COLO829 (cell line): Measurements from ENCODE around the gene NLK.
"Not testable (repeated sequence)": the region's sequence is repeated elsewhere in the genome, so short reads cannot be mapped to it uniquely, and the experiment has no call there.

ENCODE experiments used
- DNase-seq: peaks from one replicate; pipeline ENCODE4 v3.0.0; 2012; ENCODE audit warnings: low spot score

NLK gene

GRCh38 chr17:28196636-28197035, 154.2 kb downstream of the NLK start:
- DNase-seq = no peak

GRCh38 chr17:28199115-28199514, 156.6 kb downstream of the NLK start:
- no peak for DNase-seq

- no peak for DNase-seq
Observed at GRCh38 chr17:28199728-28200127, 157.3 kb downstream of the NLK start.

GRCh38 chr17:28201315-28201714, 158.8 kb downstream of the NLK start:
- no peak for DNase-seq

GRCh38 chr17:28204244-28204643, 161.8 kb downstream of the NLK start:
- DNase-seq = no peak

- DNase-seq = no peak
Observed at GRCh38 chr17:28204751-28205150, 162.3 kb downstream of the NLK start.

- DNase-seq = no peak
Observed at GRCh38 chr17:28206292-28206691, 163.8 kb downstream of the NLK start.

- no peak for DNase-seq
Observed at GRCh38 chr17:28211811-28212210, 169.3 kb downstream of the NLK start.

- not testable (repeated sequence) for DNase-seq
Observed at GRCh38 chr17:28213578-28213977, 171.1 kb downstream of the NLK start.

- no peak for DNase-seq
Observed at GRCh38 chr17:28216052-28216451, 173.6 kb downstream of the NLK start.

GRCh38 chr17:28216528-28216927, 174.1 kb downstream of the NLK start:
- DNase-seq = no peak

- no peak for DNase-seq
Observed at GRCh38 chr17:28219771-28220170, 177.3 kb downstream of the NLK start.

GRCh38 chr17:28221751-28222414, 179.4 kb downstream of the NLK start:
- no peak for DNase-seq

GRCh38 chr17:28225271-28225670, 182.8 kb downstream of the NLK start:
- DNase-seq = no peak

GRCh38 chr17:28225867-28226266, 183.4 kb downstream of the NLK start:
- DNase-seq = no peak

GRCh38 chr17:28226563-28227315, 184.3 kb downstream of the NLK start:
- DNase-seq = no peak

GRCh38 chr17:28227316-28228108, 185.0 kb downstream of the NLK start:
- DNase-seq = no peak

GRCh38 chr17:28228109-28228840, 185.8 kb downstream of the NLK start:
- DNase-seq = no peak

- DNase-seq = no peak
Observed at GRCh38 chr17:28228986-28229729, 186.7 kb downstream of the NLK start.

GRCh38 chr17:28230011-28230410, 187.5 kb downstream of the NLK start:
- no peak for DNase-seq

- DNase-seq = not testable (repeated sequence)
Observed at GRCh38 chr17:28230607-28231006, 188.1 kb downstream of the NLK start.
